ENCODE results near the gene NR6A1.

Gene NR6A1

DNA sequence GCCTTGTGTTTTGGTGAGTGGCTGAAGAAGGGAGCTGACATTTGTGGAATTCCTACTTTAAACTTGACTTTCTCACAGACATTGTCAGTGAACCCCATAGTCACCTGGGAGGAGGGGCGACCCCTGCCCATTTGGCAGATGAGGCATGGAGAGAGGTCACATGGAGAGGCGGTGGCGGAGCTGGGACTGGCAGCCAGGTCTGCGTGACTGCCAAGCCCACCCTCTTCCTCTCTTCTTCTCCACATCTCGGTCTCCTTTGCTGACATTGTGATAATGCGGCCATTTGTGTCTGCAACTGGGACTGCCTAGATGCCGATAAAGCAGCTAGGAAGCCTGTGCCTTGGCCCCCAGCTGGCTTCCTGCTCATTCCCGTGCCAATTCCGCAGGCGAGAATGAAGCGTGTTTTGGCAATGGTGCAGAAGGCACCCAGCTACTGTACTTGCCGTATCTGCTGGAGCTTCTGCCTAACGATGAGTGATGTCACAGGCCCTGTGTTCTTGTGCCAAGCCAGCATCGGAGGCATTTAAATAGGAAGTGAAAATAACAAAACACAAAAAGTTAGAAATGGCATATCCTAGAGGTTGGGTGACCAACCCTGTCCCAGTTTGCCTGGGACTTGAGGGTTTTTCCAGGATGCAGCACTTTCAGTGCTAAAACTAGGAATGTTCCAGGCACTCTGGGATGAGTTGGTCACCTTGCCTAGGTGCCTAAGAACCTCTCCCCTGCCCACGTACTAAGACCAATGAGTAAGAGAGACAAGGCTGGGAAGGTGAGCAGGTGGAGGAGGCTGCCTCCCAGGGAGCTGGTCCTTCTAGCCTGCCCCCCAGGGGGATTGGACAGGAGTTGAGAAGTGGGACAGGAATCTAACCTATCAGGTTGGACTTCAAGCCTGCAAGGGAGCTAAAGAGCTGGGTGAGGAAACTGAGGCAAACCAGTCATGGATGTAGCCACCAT is 29.5 kb upstream of the NR6A1 start:
- no peak for DNase-seq
- WGBS (ENCODE audit: extremely low coverage, insufficient coverage, low lambda C conversion rate) = no CpG with 5 or more reads among the region's 15 CpGs

DNA sequence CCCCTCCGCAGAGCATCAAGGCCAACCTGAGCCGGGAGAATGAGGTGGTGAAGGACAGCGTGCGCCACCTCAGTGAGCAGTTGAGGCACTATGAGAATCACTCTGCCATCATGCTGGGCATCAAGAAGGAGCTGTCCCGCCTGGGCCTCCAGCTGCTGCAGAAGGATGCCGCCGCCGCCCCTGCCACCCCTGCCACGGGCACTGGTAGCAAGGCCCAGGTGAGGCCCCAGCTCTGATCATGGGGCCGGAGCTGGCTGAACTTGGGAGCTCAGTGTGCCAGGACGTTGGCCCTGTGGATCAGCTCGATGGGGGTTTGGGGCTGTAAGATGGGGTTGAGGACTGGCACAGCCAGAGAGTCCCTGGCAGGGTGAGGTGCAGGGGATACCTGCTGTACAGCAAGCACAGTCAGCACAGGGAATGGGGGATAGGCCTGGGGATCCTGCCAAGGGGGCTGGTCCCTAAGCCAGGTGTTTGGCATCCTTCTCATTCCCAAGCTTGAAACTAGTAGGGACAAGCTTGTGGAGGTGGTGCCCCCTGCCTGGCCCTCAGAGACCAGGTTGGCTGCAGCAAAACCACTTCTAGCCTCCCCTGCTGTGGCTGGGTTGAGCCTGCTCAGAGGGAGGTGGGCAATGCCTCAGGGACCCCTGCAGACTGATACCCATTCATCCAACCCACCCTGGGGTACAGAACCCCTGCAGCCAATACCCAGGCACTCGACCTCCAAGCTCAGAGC is 28.3 kb upstream of the NR6A1 start:
- Histone ChIP-seq H2BK15ac (replicated peaks; ENCODE audit: low read depth) (no peak overlapping the region), H3K79me1 (ENCODE audit: low read length) (no peaks in the 10 kb centered on the region), H3K27me3 (ENCODE audit: insufficient read depth, low read length, poor library complexity) (no peaks in the 10 kb centered on the region), H3K4me3 (ENCODE audit: low read length) (no peak overlapping the region), H4K8ac (ENCODE audit: low read depth, low read length) (no peak overlapping the region), H3K23ac (ENCODE audit: low read length) (no peak overlapping the region), H2BK5ac (ENCODE audit: low read length) (no peak overlapping the region), H4K5ac (ENCODE audit: low read length) (no peak overlapping the region), H3K4me1 (ENCODE audit: control insufficient read depth, low read depth, low read length) (no peaks in the 10 kb centered on the region), H3K27ac (ENCODE audit: low read depth, low read length) (no peak overlapping the region), H3K4ac (ENCODE audit: low read depth, low read length) (no peak overlapping the region), H3K4me2 (ENCODE audit: low read length) (no peak overlapping the region), H2AK5ac (ENCODE audit: low read length) (no peak overlapping the region), H3K79me2 (ENCODE audit: control insufficient read depth, insufficient read depth, low read length) (no peaks in the 10 kb centered on the region), H3K36me3 (ENCODE audit: control insufficient read depth, insufficient read depth, low read length) (no peaks in the 10 kb centered on the region), H3K56ac (ENCODE audit: low read length) (no peak overlapping the region), H3K18ac (ENCODE audit: low read length) (no peak overlapping the region), H2BK120ac (ENCODE audit: low read depth, low read length) (no peak overlapping the region), H3K9ac (ENCODE audit: low read length) (no peak overlapping the region)
- WGBS (ENCODE audit: extremely low coverage, insufficient coverage, low lambda C conversion rate) = no CpG with 5 or more reads among the region's 13 CpGs
- DNase-seq = no peak

More for the DNA sequence above, 29.5 kb upstream of the NR6A1 start:
- no peak overlapping the region for H3K4ac ChIP-seq (ENCODE audit: low read depth, low read length)
- no peak overlapping the region for H4K5ac ChIP-seq (ENCODE audit: low read length)
- H2BK120ac ChIP-seq (ENCODE audit: low read depth, low read length) = no peak overlapping the region
- H3K27ac ChIP-seq (ENCODE audit: low read depth, low read length) = no peak overlapping the region
- no peak overlapping the region for H2BK15ac ChIP-seq (replicated peaks; ENCODE audit: low read depth)
- H3K79me1 ChIP-seq (ENCODE audit: low read length) = no peaks in the 10 kb centered on the region
- no peak overlapping the region for H2AK5ac ChIP-seq (ENCODE audit: low read length)
- H3K23ac ChIP-seq (ENCODE audit: low read length) = no peak overlapping the region
- no peak overlapping the region for H3K18ac ChIP-seq (ENCODE audit: low read length)
- no peaks in the 10 kb centered on the region for H3K36me3 ChIP-seq (ENCODE audit: control insufficient read depth, insufficient read depth, low read length)
- no peak overlapping the region for H3K9ac ChIP-seq (ENCODE audit: low read length)
- no peak overlapping the region for H3K56ac ChIP-seq (ENCODE audit: low read length)
- no peak overlapping the region for H2BK5ac ChIP-seq (ENCODE audit: low read length)
- no peaks in the 10 kb centered on the region for H3K27me3 ChIP-seq (ENCODE audit: insufficient read depth, low read length, poor library complexity)
- no peak overlapping the region for H4K8ac ChIP-seq (ENCODE audit: low read depth, low read length)
- no peaks in the 10 kb centered on the region for H3K79me2 ChIP-seq (ENCODE audit: control insufficient read depth, insufficient read depth, low read length)
- no peak overlapping the region for H3K4me3 ChIP-seq (ENCODE audit: low read length)
- no peaks in the 10 kb centered on the region for H3K4me1 ChIP-seq (ENCODE audit: control insufficient read depth, low read depth, low read length)
- H3K4me2 ChIP-seq (ENCODE audit: low read length) = no peak overlapping the region

DNA sequence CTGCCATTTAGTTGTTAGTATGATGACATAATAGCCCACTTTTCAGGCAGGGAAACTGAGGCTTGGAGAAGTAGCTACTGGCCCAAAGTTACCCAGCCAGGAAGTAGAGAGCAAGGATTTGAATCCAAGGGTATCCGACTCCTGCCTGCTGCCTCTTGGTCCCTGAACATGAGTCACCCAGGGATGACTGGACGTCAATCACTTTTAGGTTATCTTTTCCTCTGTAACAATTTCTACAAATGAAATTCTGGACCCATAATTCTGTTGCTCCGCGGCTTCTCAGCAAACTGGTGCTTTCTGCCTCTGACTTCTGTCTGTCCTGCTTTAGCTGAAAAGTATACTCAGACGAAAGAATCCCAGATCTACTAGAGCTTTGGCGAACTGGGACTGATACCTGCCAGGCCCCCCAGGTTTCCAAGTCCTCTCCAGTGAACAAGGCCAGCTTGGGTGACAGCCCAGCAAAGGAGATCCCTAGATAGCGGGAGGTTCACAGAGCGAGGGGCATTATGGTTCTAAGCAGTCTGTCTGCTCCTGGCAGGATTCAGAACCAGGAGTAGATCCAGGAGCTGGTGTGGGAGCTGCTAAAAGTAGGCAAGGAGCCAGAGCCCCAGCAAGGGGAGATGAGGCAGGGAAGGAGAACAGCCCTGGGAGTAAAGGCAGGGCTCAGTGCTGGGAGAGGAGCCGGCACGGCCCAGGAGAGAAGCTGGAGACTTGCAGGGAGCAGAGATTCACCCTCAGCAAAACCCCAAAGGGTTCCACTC is 26.4 kb upstream of the NR6A1 start:
- H3K23ac ChIP-seq (ENCODE audit: low read length) = no peak overlapping the region
- no peaks in the 10 kb centered on the region for H3K36me3 ChIP-seq (ENCODE audit: control insufficient read depth, insufficient read depth, low read length)
- H3K9ac ChIP-seq (ENCODE audit: low read length) = no peak overlapping the region
- H3K4me1 ChIP-seq (ENCODE audit: control insufficient read depth, low read depth, low read length) = no peaks in the 10 kb centered on the region
- H3K4me2 ChIP-seq (ENCODE audit: low read length) = no peak overlapping the region
- H3K4ac ChIP-seq (ENCODE audit: low read depth, low read length) = no peak overlapping the region
- DNase-seq = no peak
- H2AK5ac ChIP-seq (ENCODE audit: low read length) = no peak overlapping the region
- H2BK5ac ChIP-seq (ENCODE audit: low read length) = no peak overlapping the region
- no peaks in the 10 kb centered on the region for H3K79me1 ChIP-seq (ENCODE audit: low read length)
- H3K27ac ChIP-seq (ENCODE audit: low read depth, low read length) = no peak overlapping the region
- H2BK15ac ChIP-seq (replicated peaks; ENCODE audit: low read depth) = no peak overlapping the region
- H3K4me3 ChIP-seq (ENCODE audit: low read length) = no peak overlapping the region
- H3K79me2 ChIP-seq (ENCODE audit: control insufficient read depth, insufficient read depth, low read length) = no peaks in the 10 kb centered on the region
- WGBS (ENCODE audit: extremely low coverage, insufficient coverage, low lambda C conversion rate) = no CpG with 5 or more reads among the region's 10 CpGs
- H4K8ac ChIP-seq (ENCODE audit: low read depth, low read length) = no peak overlapping the region
- no peak overlapping the region for H2BK120ac ChIP-seq (ENCODE audit: low read depth, low read length)
- no peaks in the 10 kb centered on the region for H3K27me3 ChIP-seq (ENCODE audit: insufficient read depth, low read length, poor library complexity)
- H3K18ac ChIP-seq (ENCODE audit: low read length) = no peak overlapping the region
- H3K56ac ChIP-seq (ENCODE audit: low read length) = no peak overlapping the region
- H4K5ac ChIP-seq (ENCODE audit: low read length) = no peak overlapping the region

DNA sequence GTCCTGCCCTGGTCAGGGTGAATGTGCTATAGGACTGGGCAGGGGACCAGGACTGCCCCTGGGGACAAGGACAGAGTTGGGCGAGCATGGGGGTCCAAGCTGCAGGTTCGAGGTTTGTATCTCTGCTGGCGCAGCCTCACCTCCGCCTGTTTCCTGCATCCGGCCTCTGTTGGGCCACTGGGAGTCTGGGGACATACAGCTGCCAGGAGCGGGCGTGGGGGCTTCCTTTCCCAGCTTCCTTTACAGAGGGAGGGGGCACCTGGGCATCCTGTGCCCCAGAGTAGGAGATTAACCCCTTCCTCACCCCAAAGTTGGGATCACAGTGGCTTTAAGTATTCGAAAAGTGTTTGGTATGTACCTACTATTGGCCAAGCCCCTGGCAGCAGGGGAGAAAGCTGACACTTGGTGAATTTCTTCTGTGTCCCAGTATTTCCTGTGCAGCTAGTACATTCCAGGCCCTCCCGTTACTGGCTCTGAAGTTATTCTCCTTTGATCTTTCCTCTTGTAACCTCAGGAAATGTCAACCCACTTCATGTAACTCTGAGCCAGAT is 24.8 kb upstream of the NR6A1 start:
- Histone ChIP-seq H2BK5ac (ENCODE audit: low read length) (no peak overlapping the region), H3K4me2 (ENCODE audit: low read length) (no peak overlapping the region), H3K4me1 (ENCODE audit: control insufficient read depth, low read depth, low read length) (no peaks in the 10 kb centered on the region), H3K79me2 (ENCODE audit: control insufficient read depth, insufficient read depth, low read length) (no peaks in the 10 kb centered on the region), H3K79me1 (ENCODE audit: low read length) (no peaks in the 10 kb centered on the region), H3K27me3 (ENCODE audit: insufficient read depth, low read length, poor library complexity) (no peaks in the 10 kb centered on the region), H4K8ac (ENCODE audit: low read depth, low read length) (no peak overlapping the region), H4K5ac (ENCODE audit: low read length) (no peak overlapping the region), H3K18ac (ENCODE audit: low read length) (no peak overlapping the region), H3K36me3 (ENCODE audit: control insufficient read depth, insufficient read depth, low read length) (no peaks in the 10 kb centered on the region), H3K56ac (ENCODE audit: low read length) (peak overlapping the region; percentile 57), H3K9ac (ENCODE audit: low read length) (no peak overlapping the region), H2BK15ac (replicated peaks; ENCODE audit: low read depth) (no peak overlapping the region), H3K27ac (ENCODE audit: low read depth, low read length) (no peak overlapping the region), H3K4me3 (ENCODE audit: low read length) (no peak overlapping the region), H3K23ac (ENCODE audit: low read length) (no peak overlapping the region), H2AK5ac (ENCODE audit: low read length) (no peak overlapping the region), H3K4ac (ENCODE audit: low read depth, low read length) (no peak overlapping the region), H2BK120ac (ENCODE audit: low read depth, low read length) (no peak overlapping the region)
- peak; percentile 66 for DNase-seq
- WGBS (ENCODE audit: extremely low coverage, insufficient coverage, low lambda C conversion rate) = no CpG with 5 or more reads among the region's 9 CpGs

DNA sequence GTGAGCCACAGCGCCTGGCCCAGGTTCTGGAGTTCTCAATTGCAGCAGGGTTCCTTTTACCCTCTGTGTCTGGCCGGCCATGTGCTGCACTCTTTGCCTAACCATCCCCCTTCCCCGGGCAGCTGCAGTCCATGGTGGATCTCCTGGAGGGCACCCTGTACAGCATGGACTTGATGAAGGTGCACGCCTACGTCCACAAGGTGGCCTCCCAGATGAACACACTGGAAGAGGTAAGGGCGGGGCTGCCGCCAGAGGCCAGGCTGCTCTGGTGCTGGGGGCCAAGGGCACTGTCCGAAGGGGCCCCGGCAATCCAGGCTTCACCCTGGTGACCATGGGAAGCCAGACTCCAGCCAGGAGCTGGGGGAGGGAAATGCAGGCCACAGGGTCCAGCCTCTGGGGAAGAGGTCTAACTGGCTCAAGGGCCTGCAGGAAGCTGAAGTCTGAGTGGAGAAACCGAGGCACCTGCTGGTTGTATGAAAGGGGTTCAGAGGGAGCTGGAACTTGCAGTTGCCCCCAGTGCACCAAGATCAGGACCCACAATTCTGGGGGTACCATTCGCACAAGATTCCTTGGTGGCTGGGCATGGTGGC is 23.9 kb upstream of the NR6A1 start:
- WGBS (ENCODE audit: extremely low coverage, insufficient coverage, low lambda C conversion rate) = no CpG with 5 or more reads among the region's 11 CpGs

More for the DNA sequence above, 23.9 kb upstream of the NR6A1 start:
- H3K23ac ChIP-seq (ENCODE audit: low read length) = no peak overlapping the region
- no peak overlapping the region for H3K4me2 ChIP-seq (ENCODE audit: low read length)
- no peaks in the 10 kb centered on the region for H3K79me2 ChIP-seq (ENCODE audit: control insufficient read depth, insufficient read depth, low read length)
- no peak overlapping the region for H3K4ac ChIP-seq (ENCODE audit: low read depth, low read length)
- DNase-seq = no peak
- no peak overlapping the region for H2BK120ac ChIP-seq (ENCODE audit: low read depth, low read length)
- H3K4me1 ChIP-seq (ENCODE audit: control insufficient read depth, low read depth, low read length) = no peaks in the 10 kb centered on the region
- H4K5ac ChIP-seq (ENCODE audit: low read length) = no peak overlapping the region
- no peaks in the 10 kb centered on the region for H3K27me3 ChIP-seq (ENCODE audit: insufficient read depth, low read length, poor library complexity)
- no peak overlapping the region for H3K9ac ChIP-seq (ENCODE audit: low read length)
- H2BK5ac ChIP-seq (ENCODE audit: low read length) = no peak overlapping the region
- H3K79me1 ChIP-seq (ENCODE audit: low read length) = no peaks in the 10 kb centered on the region
- H3K36me3 ChIP-seq (ENCODE audit: control insufficient read depth, insufficient read depth, low read length) = no peaks in the 10 kb centered on the region
- no peak overlapping the region for H4K8ac ChIP-seq (ENCODE audit: low read depth, low read length)
- H3K4me3 ChIP-seq (ENCODE audit: low read length) = no peak overlapping the region
- no peak overlapping the region for H2BK15ac ChIP-seq (replicated peaks; ENCODE audit: low read depth)
- no peak overlapping the region for H3K18ac ChIP-seq (ENCODE audit: low read length)
- H2AK5ac ChIP-seq (ENCODE audit: low read length) = no peak overlapping the region
- no peak overlapping the region for H3K27ac ChIP-seq (ENCODE audit: low read depth, low read length)
- no peak overlapping the region for H3K56ac ChIP-seq (ENCODE audit: low read length)

All from mesendoderm (in vitro differentiated cells).